Measurements from ENCODE around the gene SLC39A12. TPM values are rescaled to one million over a fixed set of nuclear protein-coding genes. Genes with fewer than 3 reads are reported as not detected.

The SLC39A12 gene
- total and polyA plus RNA-seq, 2 of the 13 experiments (the other 11 are each of a cell fraction or from before 2014, with no cell fraction given) = not detected

DNA sequence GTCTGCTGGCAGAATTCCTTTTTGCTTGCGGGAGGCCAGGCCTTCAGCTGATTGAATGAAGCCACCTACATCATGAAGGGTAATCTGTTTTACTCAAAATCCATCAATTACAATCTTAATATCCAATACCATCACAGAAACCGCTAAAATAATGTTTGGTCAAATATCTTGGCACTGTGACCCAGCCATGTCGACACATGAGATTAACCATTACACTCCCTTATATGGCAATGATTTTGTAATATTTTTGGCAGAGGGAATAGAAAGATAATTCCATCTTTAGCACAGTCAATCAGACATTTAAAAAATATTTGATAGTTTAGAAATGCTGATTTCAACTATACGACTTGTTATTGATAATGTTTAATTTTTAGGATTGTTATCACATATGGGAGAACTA, 36.5 kb upstream of the SLC39A12 start (continued):
- TF ChIP-seq HNRNPL (IDR thresholded peaks at IDR 0.05; ENCODE audit: low read depth, low read length) (no peak), TARDBP (CRISPR knock-in tag; IDR thresholded peaks at IDR 0.05) (no peak), ZNF292 (CRISPR knock-in tag; IDR thresholded peaks at IDR 0.05; ENCODE audit: borderline replicate concordance, low read depth) (no peak), NR2F2 (IDR thresholded peaks at IDR 0.05; ENCODE audit: borderline replicate concordance, low read depth) (no peak)
- TF ChIP-seq, protein P1, sequence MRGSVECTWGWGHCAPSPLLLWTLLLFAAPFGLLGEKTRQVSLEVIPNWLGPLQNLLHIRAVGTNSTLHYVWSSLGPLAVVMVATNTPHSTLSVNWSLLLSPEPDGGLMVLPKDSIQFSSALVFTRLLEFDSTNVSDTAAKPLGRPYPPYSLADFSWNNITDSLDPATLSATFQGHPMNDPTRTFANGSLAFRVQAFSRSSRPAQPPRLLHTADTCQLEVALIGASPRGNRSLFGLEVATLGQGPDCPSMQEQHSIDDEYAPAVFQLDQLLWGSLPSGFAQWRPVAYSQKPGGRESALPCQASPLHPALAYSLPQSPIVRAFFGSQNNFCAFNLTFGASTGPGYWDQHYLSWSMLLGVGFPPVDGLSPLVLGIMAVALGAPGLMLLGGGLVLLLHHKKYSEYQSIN (CRISPR knock-in tag; IDR thresholded peaks at IDR 0.05; ENCODE audit: borderline replicate concordance) = no peak
- TF ChIP-seq, protein P2, sequence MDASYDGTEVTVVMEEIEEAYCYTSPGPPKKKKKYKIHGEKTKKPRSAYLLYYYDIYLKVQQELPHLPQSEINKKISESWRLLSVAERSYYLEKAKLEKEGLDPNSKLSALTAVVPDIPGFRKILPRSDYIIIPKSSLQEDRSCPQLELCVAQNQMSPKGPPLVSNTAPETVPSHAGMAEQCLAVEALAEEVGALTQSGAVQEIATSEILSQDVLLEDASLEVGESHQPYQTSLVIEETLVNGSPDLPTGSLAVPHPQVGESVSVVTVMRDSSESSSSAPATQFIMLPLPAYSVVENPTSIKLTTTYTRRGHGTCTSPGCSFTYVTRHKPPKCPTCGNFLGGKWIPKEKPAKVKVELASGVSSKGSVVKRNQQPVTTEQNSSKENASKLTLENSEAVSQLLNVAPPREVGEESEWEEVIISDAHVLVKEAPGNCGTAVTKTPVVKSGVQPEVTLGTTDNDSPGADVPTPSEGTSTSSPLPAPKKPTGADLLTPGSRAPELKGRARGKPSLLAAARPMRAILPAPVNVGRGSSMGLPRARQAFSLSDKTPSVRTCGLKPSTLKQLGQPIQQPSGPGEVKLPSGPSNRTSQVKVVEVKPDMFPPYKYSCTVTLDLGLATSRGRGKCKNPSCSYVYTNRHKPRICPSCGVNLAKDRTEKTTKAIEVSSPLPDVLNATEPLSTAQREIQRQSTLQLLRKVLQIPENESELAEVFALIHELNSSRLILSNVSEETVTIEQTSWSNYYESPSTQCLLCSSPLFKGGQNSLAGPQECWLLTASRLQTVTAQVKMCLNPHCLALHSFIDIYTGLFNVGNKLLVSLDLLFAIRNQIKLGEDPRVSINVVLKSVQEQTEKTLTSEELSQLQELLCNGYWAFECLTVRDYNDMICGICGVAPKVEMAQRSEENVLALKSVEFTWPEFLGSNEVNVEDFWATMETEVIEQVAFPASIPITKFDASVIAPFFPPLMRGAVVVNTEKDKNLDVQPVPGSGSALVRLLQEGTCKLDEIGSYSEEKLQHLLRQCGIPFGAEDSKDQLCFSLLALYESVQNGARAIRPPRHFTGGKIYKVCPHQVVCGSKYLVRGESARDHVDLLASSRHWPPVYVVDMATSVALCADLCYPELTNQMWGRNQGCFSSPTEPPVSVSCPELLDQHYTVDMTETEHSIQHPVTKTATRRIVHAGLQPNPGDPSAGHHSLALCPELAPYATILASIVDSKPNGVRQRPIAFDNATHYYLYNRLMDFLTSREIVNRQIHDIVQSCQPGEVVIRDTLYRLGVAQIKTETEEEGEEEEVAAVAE (CRISPR knock-in tag; IDR thresholded peaks at IDR 0.05; ENCODE audit: borderline replicate concordance) = no peak
- TF ChIP-seq, protein P3, sequence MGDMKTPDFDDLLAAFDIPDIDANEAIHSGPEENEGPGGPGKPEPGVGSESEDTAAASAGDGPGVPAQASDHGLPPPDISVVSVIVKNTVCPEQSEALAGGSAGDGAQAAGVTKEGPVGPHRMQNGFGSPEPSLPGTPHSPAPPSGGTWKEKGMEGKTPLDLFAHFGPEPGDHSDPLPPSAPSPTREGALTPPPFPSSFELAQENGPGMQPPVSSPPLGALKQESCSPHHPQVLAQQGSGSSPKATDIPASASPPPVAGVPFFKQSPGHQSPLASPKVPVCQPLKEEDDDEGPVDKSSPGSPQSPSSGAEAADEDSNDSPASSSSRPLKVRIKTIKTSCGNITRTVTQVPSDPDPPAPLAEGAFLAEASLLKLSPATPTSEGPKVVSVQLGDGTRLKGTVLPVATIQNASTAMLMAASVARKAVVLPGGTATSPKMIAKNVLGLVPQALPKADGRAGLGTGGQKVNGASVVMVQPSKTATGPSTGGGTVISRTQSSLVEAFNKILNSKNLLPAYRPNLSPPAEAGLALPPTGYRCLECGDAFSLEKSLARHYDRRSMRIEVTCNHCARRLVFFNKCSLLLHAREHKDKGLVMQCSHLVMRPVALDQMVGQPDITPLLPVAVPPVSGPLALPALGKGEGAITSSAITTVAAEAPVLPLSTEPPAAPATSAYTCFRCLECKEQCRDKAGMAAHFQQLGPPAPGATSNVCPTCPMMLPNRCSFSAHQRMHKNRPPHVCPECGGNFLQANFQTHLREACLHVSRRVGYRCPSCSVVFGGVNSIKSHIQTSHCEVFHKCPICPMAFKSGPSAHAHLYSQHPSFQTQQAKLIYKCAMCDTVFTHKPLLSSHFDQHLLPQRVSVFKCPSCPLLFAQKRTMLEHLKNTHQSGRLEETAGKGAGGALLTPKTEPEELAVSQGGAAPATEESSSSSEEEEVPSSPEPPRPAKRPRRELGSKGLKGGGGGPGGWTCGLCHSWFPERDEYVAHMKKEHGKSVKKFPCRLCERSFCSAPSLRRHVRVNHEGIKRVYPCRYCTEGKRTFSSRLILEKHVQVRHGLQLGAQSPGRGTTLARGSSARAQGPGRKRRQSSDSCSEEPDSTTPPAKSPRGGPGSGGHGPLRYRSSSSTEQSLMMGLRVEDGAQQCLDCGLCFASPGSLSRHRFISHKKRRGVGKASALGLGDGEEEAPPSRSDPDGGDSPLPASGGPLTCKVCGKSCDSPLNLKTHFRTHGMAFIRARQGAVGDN (CRISPR knock-in tag; IDR thresholded peaks at IDR 0.05) = no peak

Measured in HepG2 (cell line).